Neuronal stem cell (in vitro differentiated cells): Measurements from ENCODE around the gene HEPACAM.

Source experiments
- DNase-seq: peaks from one replicate; pipeline ENCODE4 v3.0.0-alpha.2; 2013; ENCODE audit warnings: low spot score
- H2AFZ ChIP-seq: one replicate; pipeline ENCODE4 v1.6.1; 2013; ENCODE audit warnings: mild to moderate bottlenecking, low read length, inconsistent platforms
- H2AK5ac ChIP-seq: 2 replicates; pipeline ENCODE4 v1.6.1; 2013; ENCODE audit warnings: low read depth, mild to moderate bottlenecking, inconsistent platforms, low read length, moderate library complexity, mixed read lengths
- H2BK120ac ChIP-seq: 2 replicates; pipeline ENCODE4 v1.6.1; 2013; ENCODE audit warnings: low read depth, mild to moderate bottlenecking, inconsistent platforms, low read length, moderate library complexity, mixed read lengths
- H2BK12ac ChIP-seq: one replicate; pipeline ENCODE4 v1.6.1; 2013; ENCODE audit warnings: low read length, inconsistent platforms
- H2BK15ac ChIP-seq: 2 replicates; pipeline ENCODE4 v1.6.1; 2013; ENCODE audit warnings: mild to moderate bottlenecking, low read length, inconsistent platforms, mixed read lengths
- H2BK5ac ChIP-seq: one replicate; pipeline ENCODE4 v1.6.1; 2013; ENCODE audit warnings: inconsistent platforms, mild to moderate bottlenecking, low read length, moderate library complexity
- H3K14ac ChIP-seq: one replicate; pipeline ENCODE4 v1.6.1; 2013; ENCODE audit warnings: low read length, inconsistent platforms
- H3K18ac ChIP-seq: 2 replicates; pipeline ENCODE4 v1.6.1; 2013; ENCODE audit warnings: low read length, inconsistent platforms
- H3K23ac ChIP-seq: 2 replicates; pipeline ENCODE4 v1.6.1; 2013; ENCODE audit warnings: low read depth, mild to moderate bottlenecking, mixed read lengths, low read length, inconsistent platforms; ENCODE audit not compliant: poor library complexity
- H3K27ac ChIP-seq: replicated peaks from 3 replicates; pipeline ENCODE4 v1.5.1; 2013; ENCODE audit warnings: low read length, inconsistent platforms
- H3K27me3 ChIP-seq, 3 experiments: 2 replicates each; pipeline ENCODE4 v1.6.1; 2013; ENCODE audit warnings: low read length in 3 of 3, mild to moderate bottlenecking in 2 of 3, inconsistent platforms in 1 of 3, low read depth in 1 of 3, mixed read lengths in 1 of 3, moderate library complexity in 1 of 3; ENCODE audit not compliant: control insufficient read depth in 3 of 3, insufficient read depth in 3 of 3
- H3K36me3 ChIP-seq, 2 donors: replicated peaks in 1 of 2; 2 replicates each; pipeline ENCODE4 v1.6.1; 2013; ENCODE audit warnings: low read length in 2 of 2; ENCODE audit not compliant: control insufficient read depth in 2 of 2, insufficient read depth in 2 of 2
- H3K4ac ChIP-seq: 2 replicates; pipeline ENCODE4 v1.6.1; 2013; ENCODE audit warnings: inconsistent platforms, mild to moderate bottlenecking, low read length, moderate library complexity
- H3K4me1 ChIP-seq, 2 donors: 1 replicate in 1 of 2; 2 replicates in 1 of 2; pipeline ENCODE4 v1.6.1; 2013; ENCODE audit warnings: low read length in 2 of 2, low read depth in 1 of 2; ENCODE audit not compliant: control insufficient read depth in 2 of 2, insufficient read depth in 1 of 2
- H3K4me2 ChIP-seq: one replicate; pipeline ENCODE4 v1.6.1; 2013; ENCODE audit warnings: mild to moderate bottlenecking, low read length, inconsistent platforms; ENCODE audit not compliant: insufficient read depth, poor library complexity, severe bottlenecking
- H3K4me3 ChIP-seq, 2 donors: 2 replicates each; pipeline ENCODE4 v1.5.1; 2013; ENCODE audit warnings: low read length in 2 of 2, mild to moderate bottlenecking in 2 of 2, inconsistent platforms in 1 of 2, moderate library complexity in 1 of 2
- H3K79me1 ChIP-seq: one replicate; pipeline ENCODE4 v1.6.1; 2013; ENCODE audit warnings: low read depth, mild to moderate bottlenecking, inconsistent platforms, low read length, moderate library complexity
- H3K9ac ChIP-seq: one replicate; pipeline ENCODE4 v1.6.1; 2013; ENCODE audit warnings: mild to moderate bottlenecking, low read depth, low read length, inconsistent platforms; ENCODE audit not compliant: poor library complexity
- H3K9me3 ChIP-seq, 2 donors: replicated peaks in 1 of 2; 2 replicates each; pipeline versions ENCODE3 to v1.6.1; 2013; ENCODE audit warnings: low read length in 2 of 2, mild to moderate bottlenecking in 2 of 2, inconsistent platforms in 1 of 2, low read depth in 1 of 2, mixed read lengths in 1 of 2, moderate library complexity in 1 of 2; ENCODE audit not compliant: control insufficient read depth in 2 of 2, insufficient read depth in 1 of 2
- H4K8ac ChIP-seq: one replicate; pipeline ENCODE4 v1.6.1; 2013; ENCODE audit warnings: low read depth, mild to moderate bottlenecking, inconsistent platforms, low read length, moderate library complexity
- H4K91ac ChIP-seq: one replicate; pipeline ENCODE4 v1.6.1; 2013; ENCODE audit warnings: low read length, low read depth, mild to moderate bottlenecking, inconsistent platforms; ENCODE audit not compliant: poor library complexity
- WGBS, 2 donors: extraction: QIAGEN DNeasy Blood & Tissue Kit; methylation state at CpG; one replicate each; pipeline ENCODE4 v1.1.7; 2013; ENCODE audit warnings: missing lambda C conversion rate in 2 of 2, mixed read lengths in 1 of 2; ENCODE audit not compliant: insufficient read length in 2 of 2, insufficient replicate concordance in 1 of 2; ENCODE audit errors: extremely low coverage in 2 of 2; 5-methylcytosine and 5-hydroxymethylcytosine counted together

The HEPACAM gene

GRCh38 chr11:124894606-124895430 is 41.0 kb downstream of the HEPACAM start:
- Histone ChIP-seq H3K4ac (no peak overlapping the region), H3K9ac (no peak overlapping the region), H3K4me1 (peaks cover 7 to 8% of the 10 kb centered on the region in 2 donors), H3K9me3 (no peaks in the 10 kb centered on the region), H2BK12ac (no peak overlapping the region), H4K91ac (peak overlapping the region; percentile 8), H3K4me2 (no peak overlapping the region), H4K8ac (no peak overlapping the region), H3K18ac (no peak overlapping the region), H3K4me3 (no peak overlapping the region), H3K36me3 (no peaks in the 10 kb centered on the region), H2BK5ac (peak overlapping the region; percentile 58), H3K79me1 (peaks cover 3% of the 10 kb centered on the region), H2AFZ (no peak overlapping the region), H2BK120ac (no peak overlapping the region), H3K27ac (no peak overlapping the region), H2BK15ac (peak overlapping the region; percentile 35), H3K23ac (no peak overlapping the region), H2AK5ac (no peak overlapping the region), H3K27me3 (peaks cover 0 to 51% (median 0%) of the 10 kb centered on the region in 3 experiments), H3K14ac (no peak overlapping the region)
- no CpG with 5 or more reads among the region's 4 CpGs for WGBS, 2 donors
- no peak for DNase-seq

GRCh38 chr11:124893781-124894401 is 42.0 kb downstream of the HEPACAM start:
- Histone ChIP-seq H2BK15ac (peak overlapping the region; percentile 42), H4K8ac (no peak overlapping the region), H4K91ac (peak overlapping the region; percentile 25), H3K4me3 (no peak overlapping the region), H3K9ac (no peak overlapping the region), H2BK5ac (no peak overlapping the region), H3K9me3 (no peaks in the 10 kb centered on the region), H3K18ac (peak overlapping the region; percentile 39), H3K36me3 (no peaks in the 10 kb centered on the region), H3K27me3 (peaks cover 0 to 54% (median 0%) of the 10 kb centered on the region in 3 experiments), H2BK12ac (no peak overlapping the region), H2AFZ (no peak overlapping the region), H3K4ac (no peak overlapping the region), H3K23ac (peak overlapping the region; percentile 14), H3K14ac (no peak overlapping the region), H3K79me1 (peaks cover 3% of the 10 kb centered on the region), H2AK5ac (no peak overlapping the region), H3K4me1 (peaks cover 7% of the 10 kb centered on the region in 2 donors), H3K27ac (no peak overlapping the region), H3K4me2 (no peak overlapping the region), H2BK120ac (no peak overlapping the region)
- no CpG with 5 or more reads among the region's 14 CpGs for WGBS, 2 donors
- no peak for DNase-seq

GRCh38 chr11:124892750-124893454 is 42.9 kb downstream of the HEPACAM start:
- H2BK15ac ChIP-seq, result no peak overlapping the region
- H3K27me3 ChIP-seq, result peaks cover 0 to 61% (median 0%) of the 10 kb centered on the region in 3 experiments
- no peak overlapping the region for H2BK120ac ChIP-seq
- H2BK5ac ChIP-seq, result no peak overlapping the region
- no peak overlapping the region for H2AFZ ChIP-seq
- H3K14ac ChIP-seq, result no peak overlapping the region
- H2BK12ac ChIP-seq, result no peak overlapping the region
- no peak overlapping the region for H3K27ac ChIP-seq
- no peak overlapping the region for H3K4me2 ChIP-seq
- H3K4me3 ChIP-seq, result no peak overlapping the region
- no peak overlapping the region for H3K18ac ChIP-seq
- no peaks in the 10 kb centered on the region for H3K9me3 ChIP-seq
- no peak for DNase-seq
- no peak overlapping the region for H3K4ac ChIP-seq
- no CpG with 5 or more reads among the region's 9 CpGs for WGBS, 2 donors
- H3K79me1 ChIP-seq, result peaks cover 3% of the 10 kb centered on the region
- H2AK5ac ChIP-seq, result no peak overlapping the region
- no peak overlapping the region for H4K91ac ChIP-seq
- no peak overlapping the region for H3K9ac ChIP-seq
- H3K36me3 ChIP-seq, result no peaks in the 10 kb centered on the region
- H4K8ac ChIP-seq, result no peak overlapping the region
- peaks cover 0 to 7% of the 10 kb centered on the region in 2 donors for H3K4me1 ChIP-seq
- H3K23ac ChIP-seq, result no peak overlapping the region

- Histone ChIP-seq H2AK5ac (peak overlapping the region; percentile 17), H3K27ac (no peak overlapping the region), H3K4me1 (peaks cover 0 to 4% of the 10 kb centered on the region in 2 donors), H2BK15ac (no peak overlapping the region), H4K8ac (no peak overlapping the region), H3K9me3 (no peaks in the 10 kb centered on the region), H3K18ac (no peak overlapping the region), H2BK12ac (no peak overlapping the region), H3K4me3 (no peak overlapping the region), H3K36me3 (no peaks in the 10 kb centered on the region), H4K91ac (no peak overlapping the region), H3K79me1 (peaks cover 3% of the 10 kb centered on the region), H3K14ac (no peak overlapping the region), H3K23ac (no peak overlapping the region), H2BK120ac (no peak overlapping the region), H3K4ac (no peak overlapping the region), H3K27me3 (peaks cover 0 to 62% (median 0%) of the 10 kb centered on the region in 3 experiments), H3K4me2 (no peak overlapping the region), H3K9ac (no peak overlapping the region), H2AFZ (no peak overlapping the region), H2BK5ac (no peak overlapping the region)
- no peak for DNase-seq
- no CpG with 5 or more reads among the region's 2 CpGs for WGBS, 2 donors
Observed at GRCh38 chr11:124892146-124892545, 43.7 kb downstream of the HEPACAM start.
